Epithelial cell of proximal tubule (primary cell): Measurements from ENCODE around the gene PATJ. TPM values are rescaled to one million over a fixed set of nuclear protein-coding genes. Genes with fewer than 3 reads are reported as not detected.
A peak's percentile ranks its signal among the peaks of the same experiment; 100 is the strongest.

Experiments
- DNase-seq: peaks from one replicate; pipeline ENCODE4 v3.0.0-alpha.2; 2011; ENCODE audit warnings: low read depth
- H3K4me3 ChIP-seq: 2 replicates; pipeline ENCODE4 v1.5.1; 2011; ENCODE audit warnings: low read depth, mild to moderate bottlenecking, low read length
- CTCF ChIP-seq: conservative IDR thresholded peaks from 2 replicates; pipeline ENCODE4 v1.5.1; 2012; ENCODE audit warnings: low read depth, mild to moderate bottlenecking, low read length
- total RNA-seq: library from RNA; depleted of rRNA; stranded (reverse); fragments of >200 nt; gene quantifications from 2 replicates; pipeline ENCODE4 v1.2.3, GENCODE V29; 2015

The PATJ gene
- total RNA-seq, 1 donor from 2014 or later, result 42.1 TPM

GRCh38 chr1:61740751-61741700, 1.3 kb upstream of the PATJ start:
- no peak for TF ChIP-seq CTCF
- no peak for DNase-seq
- peak overlapping the region; percentile 87 for H3K4me3 ChIP-seq

DNA sequence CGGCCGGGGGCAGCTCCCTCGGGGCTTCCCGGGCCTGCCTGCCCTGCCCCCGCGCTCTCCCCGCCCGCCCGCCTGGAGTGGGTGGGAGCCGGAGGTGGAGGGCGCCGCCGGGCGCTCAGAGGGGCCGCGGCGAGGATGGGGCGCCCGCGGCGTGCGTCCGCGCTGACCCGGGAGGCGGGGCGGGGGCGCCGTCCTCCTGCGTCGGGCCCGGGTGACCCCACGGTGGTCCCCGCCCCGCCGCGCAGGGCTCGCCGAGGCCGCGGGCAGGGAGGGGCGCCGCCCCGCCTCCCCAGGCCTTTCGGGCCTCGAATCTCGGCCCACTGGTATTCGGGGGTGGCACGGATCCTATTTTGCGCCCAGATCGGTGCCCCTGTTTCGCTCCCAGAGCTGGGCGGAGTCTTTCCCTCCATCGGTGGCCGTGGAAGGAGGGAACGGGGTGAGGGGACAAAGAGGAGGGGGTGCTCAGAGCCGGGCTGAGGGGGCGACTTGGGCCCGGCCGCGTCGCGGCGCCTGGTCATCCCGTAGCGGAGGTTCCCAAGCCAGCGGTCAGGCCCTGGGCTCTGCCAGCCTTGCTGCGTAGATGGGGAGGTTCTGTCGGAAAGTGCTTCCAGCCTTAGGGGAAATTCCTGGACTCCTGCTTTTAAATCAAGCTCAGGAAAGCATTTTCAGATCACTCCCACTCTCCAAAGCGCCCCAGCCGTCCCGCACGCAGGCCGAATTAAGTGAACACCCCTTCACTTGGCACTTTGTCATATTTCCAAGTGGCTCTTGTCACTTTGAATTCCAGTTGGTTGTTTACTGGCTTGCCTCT, 545 bp downstream of the PATJ start:
- peak overlapping the region; percentile 87 for H3K4me3 ChIP-seq
- no peak for TF ChIP-seq CTCF
- DNase-seq, result no peak

- peak overlapping the region; percentile 87 for H3K4me3 ChIP-seq
- no peak for TF ChIP-seq CTCF
- no peak for DNase-seq
These were observed 1.1 kb downstream of the PATJ start for GRCh38 chr1:61743431-61743705.

- no peak for DNase-seq
- peak overlapping the region; percentile 87 for H3K4me3 ChIP-seq
- TF ChIP-seq CTCF, result no peak
These were observed 1.7 kb downstream of the PATJ start for GRCh38 chr1:61743716-61744580.

GRCh38 chr1:61746813-61747212, 4.5 kb downstream of the PATJ start:
- TF ChIP-seq CTCF, result no peak
- peak overlapping the region; percentile 69 for H3K4me3 ChIP-seq
- no peak for DNase-seq

- H3K4me3 ChIP-seq, result peak overlapping the region; percentile 69
- no peak for TF ChIP-seq CTCF
- no peak for DNase-seq
These were observed 6.3 kb downstream of the PATJ start for GRCh38 chr1:61748566-61748965.
